Stimulated activated CD4-positive, alpha-beta T cell treated with anti-CD3 and anti-CD28 coated beads, Interleukin-4, amount 100 ng/mL, for 24 hours (primary cell): ENCODE measurements around the gene NXF1.
"Not testable (repeated sequence)": the region's sequence is repeated elsewhere in the genome, so short reads cannot be mapped to it uniquely, and the experiment has no call there.

Experiments used
- DNase-seq: peaks from one replicate; pipeline ENCODE4 v3.0.0-alpha.2; 2020

The NXF1 gene

DNA sequence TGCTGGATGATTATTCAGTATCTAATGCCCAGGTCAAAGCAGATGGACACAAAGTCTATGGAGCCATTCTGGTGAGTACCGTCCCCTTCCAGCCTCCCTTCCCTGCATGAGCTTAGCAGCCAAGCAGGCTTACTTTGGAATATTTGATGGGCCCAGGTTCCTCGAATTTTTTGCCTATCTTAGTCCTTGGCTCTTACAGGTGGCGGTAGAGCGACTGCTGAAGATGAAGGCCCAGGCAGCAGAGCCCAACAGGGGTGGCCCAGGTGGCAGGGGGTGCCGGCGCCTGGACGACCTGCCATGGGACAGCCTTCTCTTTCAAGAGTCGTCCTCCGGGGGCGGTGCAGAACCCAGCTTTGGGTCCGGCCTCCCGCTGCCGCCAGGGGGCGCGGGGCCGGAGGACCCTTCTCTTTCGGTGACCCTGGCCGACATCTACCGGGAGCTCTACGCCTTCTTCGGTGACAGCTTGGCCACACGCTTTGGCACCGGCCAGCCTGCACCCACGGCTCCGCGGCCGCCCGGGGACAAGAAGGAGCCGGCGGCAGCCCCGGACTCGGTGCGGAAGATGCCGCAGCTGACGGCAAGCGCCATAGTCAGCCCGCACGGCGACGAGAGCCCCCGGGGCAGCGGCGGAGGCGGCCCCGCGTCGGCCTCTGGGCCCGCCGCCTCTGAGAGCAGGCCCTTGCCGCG is 18.8 kb downstream of the NXF1 start:
- peak; percentile 86 for DNase-seq

GRCh38 chr11:62782753-62783152 is 22.5 kb downstream of the NXF1 start:
- DNase-seq: no peak

DNA sequence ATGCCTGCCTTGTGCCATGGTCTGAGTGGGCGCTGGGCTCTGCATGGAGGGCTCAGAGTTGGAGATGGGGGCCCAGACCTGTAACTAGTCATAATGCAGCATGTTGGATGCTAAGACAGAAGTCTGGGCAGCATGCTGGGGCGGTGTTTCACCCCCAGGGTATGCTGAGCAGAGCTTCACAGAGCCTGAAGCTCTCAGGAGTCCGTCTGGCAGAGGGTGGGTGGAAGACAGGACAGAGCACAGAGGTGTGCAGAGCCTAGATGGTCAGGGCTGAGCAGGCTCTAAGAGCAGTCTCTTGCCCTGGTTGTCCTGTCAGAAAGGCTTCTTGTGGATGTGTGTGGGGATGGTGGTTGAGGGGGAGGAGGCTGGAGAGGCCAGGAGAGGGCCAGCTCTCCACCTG is 26.8 kb downstream of the NXF1 start:
- no peak for DNase-seq

GRCh38 chr11:62777389-62777788 is 27.9 kb downstream of the NXF1 start:
- DNase-seq: no peak

- no peak for DNase-seq
Observed at GRCh38 chr11:62775646-62776045, 29.6 kb downstream of the NXF1 start.

DNA sequence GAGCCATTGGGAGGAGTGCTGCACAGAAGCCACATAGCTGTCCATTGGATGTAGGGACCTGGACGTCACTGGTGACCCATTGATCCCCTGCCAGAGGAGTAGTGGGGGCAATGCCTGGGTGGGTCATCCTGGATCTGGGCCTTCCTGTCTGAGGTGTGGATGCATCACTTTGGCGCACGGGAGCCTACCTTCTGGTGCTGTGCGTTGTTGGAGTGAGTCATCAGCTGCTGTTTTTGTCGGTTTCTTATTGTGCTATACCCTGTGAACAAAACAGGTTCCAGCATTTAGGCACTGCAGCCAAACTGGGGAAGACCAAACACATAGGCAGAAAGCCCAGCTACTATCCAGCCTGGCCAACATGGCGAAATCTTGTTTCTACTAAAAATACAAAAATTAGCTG is 30.8 kb downstream of the NXF1 start:
- no peak for DNase-seq

DNA sequence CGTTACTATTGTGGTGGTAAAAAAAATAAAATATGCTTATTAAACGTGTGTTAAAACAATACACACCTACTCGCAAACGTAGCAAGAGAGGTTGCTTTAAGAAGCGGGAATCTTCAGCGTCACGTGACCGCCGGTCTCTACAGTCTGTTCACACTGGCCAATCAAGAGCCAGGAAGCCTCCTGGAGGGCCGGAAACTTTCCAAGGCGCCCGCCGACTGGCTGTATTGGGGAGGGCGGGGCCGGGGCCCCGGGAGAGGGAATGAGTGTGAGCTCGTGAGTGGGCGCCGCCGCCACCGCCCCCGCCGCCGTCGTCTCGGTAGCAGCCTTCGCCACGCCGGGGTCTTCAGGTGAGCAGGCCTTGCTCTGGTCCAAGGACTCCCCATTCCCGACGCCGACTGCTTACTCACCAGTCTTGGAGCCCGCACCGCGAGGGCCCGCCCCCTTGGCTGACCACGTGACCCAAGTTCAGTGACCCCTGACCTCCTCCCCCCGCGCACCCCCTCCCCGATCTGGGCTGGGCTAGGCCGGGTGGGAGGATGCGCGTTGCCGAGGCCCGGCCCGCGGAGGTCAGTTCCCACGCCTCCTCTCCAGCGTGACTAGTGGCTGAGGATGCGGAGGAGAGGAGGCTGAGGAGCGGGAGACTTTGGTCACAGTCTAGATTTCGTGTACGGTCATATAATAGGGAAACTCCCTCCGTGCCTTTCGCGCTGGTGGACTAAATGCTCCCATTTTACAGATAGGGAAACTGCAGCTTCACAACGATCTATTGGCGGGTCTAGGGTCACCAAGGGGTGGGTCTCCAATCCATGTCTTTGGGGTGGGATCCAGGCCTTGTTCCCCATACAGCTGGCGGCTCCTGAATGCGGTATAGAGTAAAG is 33.9 kb downstream of the NXF1 start, which contains the start of gene TAF6L:
Gene TAF6L, plus strand, starts transcription at position 253 of the 878 bp plus-strand sequence. CDS start 4,388 bp downstream, outside the sequence.
- peak; percentile 95 for DNase-seq

DNA sequence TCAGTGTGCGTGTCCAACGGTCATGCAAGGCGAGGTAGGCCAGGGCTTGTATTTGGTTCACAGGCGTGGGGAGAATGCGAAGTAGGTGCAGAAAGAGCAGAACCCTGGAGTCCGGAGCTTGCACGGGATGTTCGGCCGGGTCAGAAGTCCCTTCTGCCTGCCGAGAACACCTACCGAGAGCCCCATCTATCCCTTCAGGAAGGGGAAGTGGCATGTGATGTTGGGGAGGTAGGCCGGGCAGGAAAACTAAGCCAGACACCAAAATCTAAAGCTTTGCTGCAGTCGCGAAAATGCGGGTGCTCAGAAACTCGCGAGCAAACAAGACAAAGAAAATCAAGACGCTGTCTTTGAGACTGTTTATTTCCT is 34.5 kb downstream of the NXF1 start:
- DNase-seq: peak; percentile 15

DNA sequence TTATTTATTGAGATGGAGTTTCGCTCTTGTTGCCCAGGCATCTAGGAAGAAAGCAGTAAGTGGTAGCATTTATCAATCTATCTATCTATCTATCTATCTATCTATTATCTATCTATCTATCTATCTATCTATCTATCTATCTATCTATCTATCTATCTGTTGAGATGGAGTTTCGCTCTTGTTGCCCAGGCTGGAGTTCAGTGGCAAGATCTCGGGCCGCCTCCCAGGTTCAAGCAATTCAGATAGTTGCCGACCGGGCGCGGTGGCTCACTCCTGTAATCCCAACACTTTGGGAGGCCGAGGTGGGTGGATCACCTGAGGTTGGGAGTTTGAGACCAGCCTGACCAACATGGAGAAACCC is 44.4 kb downstream of the NXF1 start:
- not testable (repeated sequence) for DNase-seq

- no peak for DNase-seq
Observed at GRCh38 chr11:62757846-62758788, 47.1 kb downstream of the NXF1 start.

DNA sequence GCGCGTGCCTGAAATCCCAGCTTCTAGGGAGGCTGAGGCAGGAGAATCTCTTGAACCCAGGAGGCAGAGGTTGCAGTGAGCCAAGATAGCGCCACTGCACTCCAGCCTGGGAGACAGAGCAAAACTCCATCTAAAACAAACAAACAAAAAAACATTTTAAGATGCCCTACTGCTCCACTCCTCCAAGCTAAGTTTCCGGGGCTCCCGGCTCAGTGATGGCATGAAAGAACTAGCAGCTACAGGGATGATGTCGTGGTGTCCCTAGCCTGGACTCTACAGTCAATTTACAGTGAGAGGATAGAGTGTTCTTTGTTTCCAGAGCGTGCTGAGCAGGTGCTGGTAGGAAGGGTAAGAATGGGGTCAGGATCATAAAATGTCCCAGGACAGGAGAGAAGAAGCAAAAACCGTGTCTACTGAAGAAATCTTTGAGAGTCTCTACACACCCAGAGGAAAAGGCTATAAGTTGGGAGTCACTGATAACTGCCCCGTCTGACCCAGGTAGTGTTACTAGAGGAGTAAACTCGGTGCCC is 50.1 kb downstream of the NXF1 start:
- no peak for DNase-seq

GRCh38 chr11:62753736-62754603 is 51.3 kb downstream of the NXF1 start, which contains the start of gene ZBTB3:
Gene ZBTB3, minus strand, starts transcription at chr11:62754160. Its CDS starts 496 bp downstream, at chr11:62753664.
- DNase-seq: peak; percentile 97

DNA sequence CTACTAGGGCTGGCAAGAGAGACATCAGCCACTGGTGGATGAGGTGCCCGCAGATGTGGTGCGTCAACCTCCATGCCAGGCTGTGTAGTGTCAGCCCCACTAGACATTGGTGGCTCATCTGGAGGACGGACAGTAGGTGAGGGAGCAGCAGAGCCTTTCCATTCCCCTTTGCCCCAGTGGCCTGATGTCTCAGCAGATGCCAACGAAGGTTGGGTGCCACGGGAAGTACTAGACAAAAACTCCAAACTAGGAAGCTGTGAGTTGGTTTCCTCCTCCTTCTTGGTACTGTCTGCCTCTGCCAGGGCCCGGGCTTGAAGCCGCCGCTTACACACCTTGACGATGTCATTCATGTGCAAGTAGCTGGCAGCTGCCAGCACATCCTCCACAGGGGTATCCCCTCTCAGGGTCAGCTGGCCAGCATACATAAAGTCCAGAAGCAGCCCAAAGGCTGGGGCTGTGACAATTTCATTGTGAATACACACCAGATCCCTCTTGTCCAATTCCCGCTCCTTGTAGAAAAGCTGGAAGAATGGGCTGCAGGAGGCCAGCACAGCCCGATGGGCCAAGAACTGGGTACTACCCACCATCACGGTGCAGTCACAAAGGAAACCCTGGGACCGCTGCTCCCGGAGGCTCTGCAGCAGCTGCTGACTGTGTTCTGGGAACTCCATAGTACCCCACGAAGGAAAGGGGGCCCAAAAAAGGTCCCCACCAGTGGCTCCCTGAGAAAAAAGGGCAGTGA is 52.1 kb downstream of the NXF1 start:
- no peak for DNase-seq

GRCh38 chr11:62752177-62752785 is 53.0 kb downstream of the NXF1 start:
- DNase-seq: no peak

- DNase-seq: not testable (repeated sequence)
Observed at GRCh38 chr11:62749931-62750330, 55.3 kb downstream of the NXF1 start.

DNA sequence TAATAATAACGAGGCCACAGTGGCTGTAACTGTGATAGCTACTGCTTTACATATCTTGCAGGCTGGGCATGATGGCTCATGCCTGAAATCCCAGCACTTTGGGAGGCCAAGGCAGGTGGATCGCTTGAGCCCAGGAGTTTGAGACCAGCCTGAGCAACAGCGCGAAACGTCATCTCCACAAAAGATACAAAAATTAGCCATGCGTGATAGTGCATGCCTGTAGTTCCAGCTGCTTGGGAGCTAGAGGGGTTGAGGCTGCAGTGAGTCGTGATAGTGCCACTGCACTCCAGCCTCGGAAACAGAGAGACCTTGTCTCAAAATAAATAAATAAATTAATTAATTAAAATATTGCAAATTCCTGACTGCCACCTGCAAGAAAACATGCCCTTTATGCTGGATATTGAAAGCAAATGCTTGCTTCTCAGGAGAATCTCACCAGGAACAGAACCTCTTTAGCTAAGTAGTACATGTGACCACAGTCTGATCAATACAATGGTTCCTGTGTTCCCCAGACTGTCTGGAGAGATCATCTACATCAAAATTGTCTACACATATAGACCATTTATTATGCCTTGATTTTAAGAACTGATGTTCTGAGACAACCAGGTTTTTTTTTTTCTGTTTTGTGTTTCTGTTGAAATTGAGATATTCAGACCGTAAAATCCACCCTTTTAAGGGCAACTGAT is 57.6 kb downstream of the NXF1 start:
- DNase-seq: no peak
